ENCODE results near the gene CABCOCO1. TPM values are rescaled to one million over a fixed set of nuclear protein-coding genes. Genes with fewer than 3 reads are reported as not detected.

The CABCOCO1 gene
- total RNA-seq, 1 donor from 2014 or later = 0.28 TPM

DNA sequence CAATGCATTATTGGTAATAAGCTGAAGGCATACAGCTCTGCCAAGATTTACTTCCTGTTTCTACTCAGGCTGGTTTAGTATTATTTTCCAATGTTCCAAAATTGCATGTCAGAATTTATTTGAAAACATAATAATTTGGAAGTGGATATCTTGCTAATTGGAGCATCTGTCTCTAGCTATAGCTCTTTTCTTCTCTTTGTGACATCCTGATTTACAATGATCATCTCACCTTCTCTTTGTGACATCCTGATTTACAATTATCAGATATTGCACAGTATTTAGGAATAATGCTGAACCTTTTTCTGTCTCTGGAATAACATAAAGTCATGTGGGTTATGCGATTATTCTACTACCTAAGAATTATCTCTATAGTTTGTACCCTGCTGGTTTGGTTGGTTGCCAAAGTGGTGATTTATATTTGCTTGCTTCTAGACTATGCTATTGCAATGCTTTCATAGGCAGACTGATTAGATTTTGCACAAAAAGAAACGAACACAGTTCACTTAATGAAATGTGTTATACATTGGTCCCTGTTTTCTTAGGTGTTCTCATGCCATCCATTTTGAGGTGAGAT lies 44.3 kb upstream of the CABCOCO1 start:
- no peaks in the 10 kb centered on the region for H3K9me3 Mint-ChIP-seq (ENCODE audit: unreplicated experiment)
- H3K4me1 Mint-ChIP-seq (ENCODE audit: unreplicated experiment) = no peaks in the 10 kb centered on the region
- H3K27me3 Mint-ChIP-seq (ENCODE audit: unreplicated experiment) = no peaks in the 10 kb centered on the region
- no peak overlapping the region for H3K4me3 Mint-ChIP-seq (ENCODE audit: unreplicated experiment)
- H3K27ac Mint-ChIP-seq (ENCODE audit: unreplicated experiment) = no peak overlapping the region
- no peaks in the 10 kb centered on the region for H3K36me3 Mint-ChIP-seq (ENCODE audit: low read depth, unreplicated experiment)
- no peak for DNase-seq (ENCODE audit: low spot score)
- TF ChIP-seq, protein P1, sequence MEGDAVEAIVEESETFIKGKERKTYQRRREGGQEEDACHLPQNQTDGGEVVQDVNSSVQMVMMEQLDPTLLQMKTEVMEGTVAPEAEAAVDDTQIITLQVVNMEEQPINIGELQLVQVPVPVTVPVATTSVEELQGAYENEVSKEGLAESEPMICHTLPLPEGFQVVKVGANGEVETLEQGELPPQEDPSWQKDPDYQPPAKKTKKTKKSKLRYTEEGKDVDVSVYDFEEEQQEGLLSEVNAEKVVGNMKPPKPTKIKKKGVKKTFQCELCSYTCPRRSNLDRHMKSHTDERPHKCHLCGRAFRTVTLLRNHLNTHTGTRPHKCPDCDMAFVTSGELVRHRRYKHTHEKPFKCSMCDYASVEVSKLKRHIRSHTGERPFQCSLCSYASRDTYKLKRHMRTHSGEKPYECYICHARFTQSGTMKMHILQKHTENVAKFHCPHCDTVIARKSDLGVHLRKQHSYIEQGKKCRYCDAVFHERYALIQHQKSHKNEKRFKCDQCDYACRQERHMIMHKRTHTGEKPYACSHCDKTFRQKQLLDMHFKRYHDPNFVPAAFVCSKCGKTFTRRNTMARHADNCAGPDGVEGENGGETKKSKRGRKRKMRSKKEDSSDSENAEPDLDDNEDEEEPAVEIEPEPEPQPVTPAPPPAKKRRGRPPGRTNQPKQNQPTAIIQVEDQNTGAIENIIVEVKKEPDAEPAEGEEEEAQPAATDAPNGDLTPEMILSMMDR (IDR thresholded peaks at IDR 0.05; ENCODE audit: unreplicated experiment) = no peak

GRCh38 chr10:61620506-61620905 lies 42.2 kb upstream of the CABCOCO1 start:
- no peaks in the 10 kb centered on the region for H3K4me1 Mint-ChIP-seq (ENCODE audit: unreplicated experiment)

DNA sequence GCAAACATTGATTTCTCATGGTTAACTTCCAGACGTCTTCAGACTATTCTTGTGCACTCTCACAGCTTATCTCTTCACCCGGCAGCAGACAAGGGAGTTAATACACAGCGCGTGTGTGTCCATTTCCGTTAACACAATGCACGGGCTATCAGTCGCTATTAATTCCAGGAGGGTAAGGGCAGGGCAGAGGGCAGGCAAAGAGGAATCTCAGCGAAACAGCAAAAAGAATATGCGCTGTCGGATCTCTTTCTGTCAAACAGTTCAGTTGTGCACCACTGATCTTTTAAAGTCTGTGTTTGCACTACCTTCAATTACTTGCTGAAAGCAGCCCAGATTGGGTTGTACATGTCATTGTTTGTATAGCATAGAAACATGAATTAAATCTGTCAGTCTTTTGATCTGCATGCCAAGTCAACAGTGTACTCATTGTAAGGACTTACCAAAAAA lies 41.1 kb upstream of the CABCOCO1 start:
- no peak for DNase-seq (ENCODE audit: low spot score)
- Mint-ChIP-seq H3K9me3 (ENCODE audit: unreplicated experiment) (no peaks in the 10 kb centered on the region), H3K36me3 (ENCODE audit: low read depth, unreplicated experiment) (no peaks in the 10 kb centered on the region), H3K27me3 (ENCODE audit: unreplicated experiment) (no peaks in the 10 kb centered on the region), H3K4me1 (ENCODE audit: unreplicated experiment) (no peaks in the 10 kb centered on the region), H3K27ac (ENCODE audit: unreplicated experiment) (no peak overlapping the region), H3K4me3 (ENCODE audit: unreplicated experiment) (no peak overlapping the region)
- TF ChIP-seq, protein P1 (IDR thresholded peaks at IDR 0.05; ENCODE audit: unreplicated experiment) = no peak

More at GRCh38 chr10:61620506-61620905, 42.2 kb upstream of the CABCOCO1 start:
- no peak overlapping the region for H3K27ac Mint-ChIP-seq (ENCODE audit: unreplicated experiment)
- no peak overlapping the region for H3K4me3 Mint-ChIP-seq (ENCODE audit: unreplicated experiment)
- no peaks in the 10 kb centered on the region for H3K27me3 Mint-ChIP-seq (ENCODE audit: unreplicated experiment)
- no peaks in the 10 kb centered on the region for H3K36me3 Mint-ChIP-seq (ENCODE audit: low read depth, unreplicated experiment)
- TF ChIP-seq, protein P1 (IDR thresholded peaks at IDR 0.05; ENCODE audit: unreplicated experiment) = no peak
- no peak for DNase-seq (ENCODE audit: low spot score)
- H3K9me3 Mint-ChIP-seq (ENCODE audit: unreplicated experiment) = no peaks in the 10 kb centered on the region

DNA sequence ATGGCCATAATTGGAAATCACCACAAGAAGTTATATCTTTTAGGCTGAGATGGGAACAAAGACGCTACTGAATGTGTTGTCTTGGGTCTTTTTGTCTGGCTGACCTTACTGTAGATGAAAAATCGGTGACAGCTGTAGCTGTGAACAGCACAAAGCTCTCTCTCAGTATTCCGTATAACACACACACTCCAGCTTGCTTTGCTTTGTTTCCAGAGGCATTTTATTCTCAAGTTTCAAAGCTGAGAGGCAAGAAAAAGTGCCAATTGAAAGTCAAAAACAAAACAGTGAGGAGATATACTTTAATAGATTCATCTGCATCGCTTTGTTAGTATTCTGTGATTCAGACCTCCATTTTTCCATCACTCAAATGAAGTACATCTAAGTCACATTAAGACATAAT lies 39.6 kb upstream of the CABCOCO1 start:
- no peak for DNase-seq (ENCODE audit: low spot score)
- H3K27me3 Mint-ChIP-seq (ENCODE audit: unreplicated experiment) = no peaks in the 10 kb centered on the region
- H3K4me3 Mint-ChIP-seq (ENCODE audit: unreplicated experiment) = no peak overlapping the region
- H3K36me3 Mint-ChIP-seq (ENCODE audit: low read depth, unreplicated experiment) = no peaks in the 10 kb centered on the region
- H3K4me1 Mint-ChIP-seq (ENCODE audit: unreplicated experiment) = no peaks in the 10 kb centered on the region
- no peaks in the 10 kb centered on the region for H3K9me3 Mint-ChIP-seq (ENCODE audit: unreplicated experiment)
- H3K27ac Mint-ChIP-seq (ENCODE audit: unreplicated experiment) = no peak overlapping the region
- TF ChIP-seq, protein P1 (IDR thresholded peaks at IDR 0.05; ENCODE audit: unreplicated experiment) = no peak

DNA sequence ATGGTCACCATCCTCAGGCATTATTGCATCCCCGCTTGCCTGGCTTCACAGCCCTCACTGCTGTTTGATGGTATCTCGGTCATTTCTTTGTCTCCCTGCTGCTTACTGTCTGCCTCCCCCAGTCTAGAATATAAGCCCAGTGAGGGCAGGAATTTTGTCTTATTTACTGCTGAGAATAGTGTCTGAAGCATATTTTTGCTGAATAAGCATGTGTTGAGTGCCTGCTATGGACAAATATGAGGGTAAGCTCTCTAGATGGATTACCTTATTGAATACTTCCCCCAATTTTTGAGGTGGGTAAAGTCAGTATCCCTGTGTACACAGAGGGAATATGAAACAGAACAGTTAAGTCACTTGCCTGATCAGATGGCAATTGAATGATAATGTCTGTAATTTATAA lies 36.5 kb upstream of the CABCOCO1 start:
- TF ChIP-seq, protein P1 (IDR thresholded peaks at IDR 0.05; ENCODE audit: unreplicated experiment) = no peak
- Mint-ChIP-seq H3K27me3 (ENCODE audit: unreplicated experiment) (no peaks in the 10 kb centered on the region), H3K27ac (ENCODE audit: unreplicated experiment) (no peak overlapping the region), H3K36me3 (ENCODE audit: low read depth, unreplicated experiment) (no peaks in the 10 kb centered on the region), H3K4me3 (ENCODE audit: unreplicated experiment) (no peak overlapping the region), H3K9me3 (ENCODE audit: unreplicated experiment) (no peaks in the 10 kb centered on the region), H3K4me1 (ENCODE audit: unreplicated experiment) (no peaks in the 10 kb centered on the region)
- no peak for DNase-seq (ENCODE audit: low spot score)

Measured in endothelial cell (in vitro differentiated cells).